Vagina (tissue), 2 donors: Measurements from ENCODE around the gene ZBTB7A.

Experiments used
- POLR2A ChIP-seq, 2 donors: fragments of 450-650 bp; IDR thresholded peaks; one replicate each; pipeline ENCODE4 v1.6.1; 2017; ENCODE audit warnings: antibody characterized with exemption in 2 of 2, mild to moderate bottlenecking in 2 of 2, moderate library complexity in 2 of 2
- TF ChIP-seq, protein P1 (sequence below), 3 experiments: fragments of 450-650 bp in 2 of 3; fragments of 200-600 bp in 1 of 3; sonication (generic) in 1 of 3; IDR thresholded peaks; one replicate each; pipeline ENCODE4 v1.5.1; 2017 to 2019; ENCODE audit warnings: antibody characterized with exemption in 3 of 3, mild to moderate bottlenecking in 2 of 3, moderate library complexity in 2 of 3

DNA sequence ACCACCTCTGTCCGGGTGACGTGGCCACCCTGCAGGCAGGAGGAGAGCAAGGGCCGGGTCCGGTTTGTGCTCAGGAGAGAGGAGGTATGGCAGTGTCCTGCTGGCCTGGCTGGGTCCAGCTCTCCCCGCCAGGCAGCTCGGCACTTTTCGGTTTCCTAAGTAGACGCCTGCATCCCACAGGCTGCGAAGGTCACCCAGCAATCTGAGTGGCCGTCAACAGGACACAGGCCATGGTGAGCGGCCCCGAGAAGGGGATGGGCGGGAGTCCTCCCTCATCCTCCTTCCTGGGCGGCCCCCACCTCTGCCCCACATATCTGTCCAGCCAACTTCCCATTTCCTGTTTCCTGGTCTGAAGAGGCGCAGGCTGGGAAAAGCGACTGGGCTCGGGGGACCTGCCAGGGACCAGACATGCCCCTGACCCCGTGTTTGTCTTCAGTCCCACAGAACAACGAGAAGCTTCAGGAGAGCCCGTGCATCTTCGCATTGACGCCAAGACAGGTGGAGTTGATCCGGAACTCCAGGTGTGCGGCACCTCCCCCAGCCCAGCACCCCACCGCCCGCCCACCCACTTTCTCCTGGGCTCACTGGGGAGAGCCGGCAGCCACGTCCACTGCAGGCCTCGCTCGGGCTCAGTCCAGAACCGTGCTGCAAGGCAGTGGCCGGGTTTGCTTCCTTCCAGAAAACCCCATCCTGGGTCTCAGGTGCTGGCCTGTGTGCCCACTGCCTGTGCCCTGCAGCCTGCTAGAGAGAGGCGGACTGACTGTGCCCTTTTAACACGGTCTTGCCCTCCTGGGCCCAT is 42.9 kb downstream of the ZBTB7A start:
- TF ChIP-seq, protein P1, sequence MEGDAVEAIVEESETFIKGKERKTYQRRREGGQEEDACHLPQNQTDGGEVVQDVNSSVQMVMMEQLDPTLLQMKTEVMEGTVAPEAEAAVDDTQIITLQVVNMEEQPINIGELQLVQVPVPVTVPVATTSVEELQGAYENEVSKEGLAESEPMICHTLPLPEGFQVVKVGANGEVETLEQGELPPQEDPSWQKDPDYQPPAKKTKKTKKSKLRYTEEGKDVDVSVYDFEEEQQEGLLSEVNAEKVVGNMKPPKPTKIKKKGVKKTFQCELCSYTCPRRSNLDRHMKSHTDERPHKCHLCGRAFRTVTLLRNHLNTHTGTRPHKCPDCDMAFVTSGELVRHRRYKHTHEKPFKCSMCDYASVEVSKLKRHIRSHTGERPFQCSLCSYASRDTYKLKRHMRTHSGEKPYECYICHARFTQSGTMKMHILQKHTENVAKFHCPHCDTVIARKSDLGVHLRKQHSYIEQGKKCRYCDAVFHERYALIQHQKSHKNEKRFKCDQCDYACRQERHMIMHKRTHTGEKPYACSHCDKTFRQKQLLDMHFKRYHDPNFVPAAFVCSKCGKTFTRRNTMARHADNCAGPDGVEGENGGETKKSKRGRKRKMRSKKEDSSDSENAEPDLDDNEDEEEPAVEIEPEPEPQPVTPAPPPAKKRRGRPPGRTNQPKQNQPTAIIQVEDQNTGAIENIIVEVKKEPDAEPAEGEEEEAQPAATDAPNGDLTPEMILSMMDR (IDR thresholded peaks at IDR 0.05) = no peak
- TF ChIP-seq POLR2A (IDR thresholded peaks at IDR 0.05) = no peak
